ENCODE data around the gene NPAS2.

DNA sequence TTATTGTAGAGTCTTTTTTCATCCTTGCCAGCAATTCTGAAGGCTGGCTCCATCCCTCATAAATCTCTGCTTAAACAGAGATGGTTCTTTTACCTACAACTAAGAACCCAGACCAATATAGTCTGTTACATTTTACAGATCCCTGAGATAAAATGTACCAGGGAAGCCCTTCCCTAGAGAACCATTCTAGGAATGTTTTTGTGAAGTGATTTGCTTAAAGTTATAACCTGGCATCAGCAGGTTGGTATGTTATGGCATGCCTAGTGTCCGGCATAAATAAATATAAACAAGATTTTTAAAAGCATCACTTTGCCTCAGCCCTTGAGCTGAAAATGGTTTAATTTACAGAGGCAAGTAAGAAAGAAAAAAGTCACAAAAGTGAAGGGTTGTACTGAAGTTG, 18.5 kb upstream of the NPAS2 start:
- TF ChIP-seq, protein P1, sequence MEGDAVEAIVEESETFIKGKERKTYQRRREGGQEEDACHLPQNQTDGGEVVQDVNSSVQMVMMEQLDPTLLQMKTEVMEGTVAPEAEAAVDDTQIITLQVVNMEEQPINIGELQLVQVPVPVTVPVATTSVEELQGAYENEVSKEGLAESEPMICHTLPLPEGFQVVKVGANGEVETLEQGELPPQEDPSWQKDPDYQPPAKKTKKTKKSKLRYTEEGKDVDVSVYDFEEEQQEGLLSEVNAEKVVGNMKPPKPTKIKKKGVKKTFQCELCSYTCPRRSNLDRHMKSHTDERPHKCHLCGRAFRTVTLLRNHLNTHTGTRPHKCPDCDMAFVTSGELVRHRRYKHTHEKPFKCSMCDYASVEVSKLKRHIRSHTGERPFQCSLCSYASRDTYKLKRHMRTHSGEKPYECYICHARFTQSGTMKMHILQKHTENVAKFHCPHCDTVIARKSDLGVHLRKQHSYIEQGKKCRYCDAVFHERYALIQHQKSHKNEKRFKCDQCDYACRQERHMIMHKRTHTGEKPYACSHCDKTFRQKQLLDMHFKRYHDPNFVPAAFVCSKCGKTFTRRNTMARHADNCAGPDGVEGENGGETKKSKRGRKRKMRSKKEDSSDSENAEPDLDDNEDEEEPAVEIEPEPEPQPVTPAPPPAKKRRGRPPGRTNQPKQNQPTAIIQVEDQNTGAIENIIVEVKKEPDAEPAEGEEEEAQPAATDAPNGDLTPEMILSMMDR (conservative IDR thresholded peaks at IDR 0.05): no peak
- no peak for TF ChIP-seq EZH2 (IDR thresholded peaks at IDR 0.05; ENCODE audit: low read depth)

Measured in PC-9 (cell line).